GM21526 (cell line): ENCODE data around the gene ADTRP.

ENCODE experiments used
- ATAC-seq: cut with Tn5 transposase; IDR thresholded peaks from one replicate; pipeline ENCODE4 v1.9.1; 2021; ENCODE audit warnings: moderate library complexity; ENCODE audit not compliant: unreplicated experiment, low FRiP score

Gene ADTRP

DNA sequence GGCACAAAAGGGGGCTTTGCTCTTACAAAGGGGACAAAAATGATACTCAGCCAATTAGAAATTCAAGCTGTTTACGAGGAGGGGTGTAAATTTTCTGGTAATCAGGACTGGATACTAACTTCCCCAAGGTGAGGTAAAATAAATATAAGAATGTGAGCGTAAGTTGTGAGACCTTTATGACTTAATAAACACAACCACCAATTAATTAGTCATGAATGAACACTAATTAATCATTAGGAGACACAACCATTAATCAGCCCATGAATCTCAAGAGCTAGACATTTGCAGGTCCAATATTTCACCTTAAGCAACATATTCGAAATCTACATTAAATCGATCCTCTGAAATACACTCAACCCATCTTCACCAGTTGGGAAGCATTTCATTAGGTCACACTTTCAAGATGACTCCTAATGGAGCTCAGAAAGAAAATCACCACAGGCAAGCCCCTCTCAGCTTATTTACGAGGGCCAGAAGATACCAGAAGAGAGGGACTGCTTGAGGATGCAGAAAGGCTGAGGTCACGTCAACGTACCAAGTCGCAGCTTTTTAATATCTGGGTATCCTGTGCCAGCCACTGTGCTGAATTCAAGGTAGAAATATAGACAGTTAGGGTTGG lies 2.7 kb downstream of the ADTRP start:
- ATAC-seq = no peak

- ATAC-seq = no peak
Measured at GRCh38 chr6:11774426-11774825, 4.2 kb downstream of the ADTRP start.

DNA sequence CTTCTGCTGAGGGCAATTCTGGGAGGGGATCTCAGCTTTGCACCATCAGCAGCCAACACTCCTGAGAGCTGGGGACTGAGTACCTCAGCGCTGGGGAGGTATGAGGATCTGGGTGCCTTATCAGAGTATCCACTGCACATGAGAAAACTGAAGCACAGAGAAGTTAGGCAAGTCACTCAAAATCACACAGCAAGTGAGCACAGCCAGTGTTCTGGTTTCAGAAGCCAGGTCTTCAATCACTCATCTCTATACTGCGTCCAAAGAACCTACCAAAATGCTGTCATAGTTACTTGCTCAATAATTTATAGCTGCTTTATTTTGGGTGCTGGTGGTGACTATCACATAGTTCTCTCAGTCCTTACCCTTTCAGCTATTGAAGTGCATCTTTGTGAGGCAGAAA lies 5.0 kb downstream of the ADTRP start:
- no peak for ATAC-seq

DNA sequence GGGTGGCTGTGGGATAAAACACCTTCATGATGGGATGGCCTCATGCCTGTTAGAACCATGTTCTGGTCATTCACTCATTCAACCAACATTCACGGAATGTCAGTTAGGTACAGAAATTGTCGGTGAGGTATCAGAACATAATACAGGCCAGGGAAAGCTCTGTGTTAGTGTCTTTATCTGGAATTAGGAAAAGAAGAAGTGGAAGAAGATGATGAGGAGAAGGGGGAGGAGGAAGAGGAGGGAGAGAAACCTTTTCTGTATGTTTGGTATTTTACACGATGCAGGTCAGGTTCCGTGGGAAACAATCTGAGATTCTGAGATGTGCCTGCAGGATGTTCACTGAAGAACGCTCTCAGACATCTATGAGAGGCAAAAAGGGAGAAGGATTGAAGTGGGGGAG lies 5.6 kb downstream of the ADTRP start:
- no peak for ATAC-seq

DNA sequence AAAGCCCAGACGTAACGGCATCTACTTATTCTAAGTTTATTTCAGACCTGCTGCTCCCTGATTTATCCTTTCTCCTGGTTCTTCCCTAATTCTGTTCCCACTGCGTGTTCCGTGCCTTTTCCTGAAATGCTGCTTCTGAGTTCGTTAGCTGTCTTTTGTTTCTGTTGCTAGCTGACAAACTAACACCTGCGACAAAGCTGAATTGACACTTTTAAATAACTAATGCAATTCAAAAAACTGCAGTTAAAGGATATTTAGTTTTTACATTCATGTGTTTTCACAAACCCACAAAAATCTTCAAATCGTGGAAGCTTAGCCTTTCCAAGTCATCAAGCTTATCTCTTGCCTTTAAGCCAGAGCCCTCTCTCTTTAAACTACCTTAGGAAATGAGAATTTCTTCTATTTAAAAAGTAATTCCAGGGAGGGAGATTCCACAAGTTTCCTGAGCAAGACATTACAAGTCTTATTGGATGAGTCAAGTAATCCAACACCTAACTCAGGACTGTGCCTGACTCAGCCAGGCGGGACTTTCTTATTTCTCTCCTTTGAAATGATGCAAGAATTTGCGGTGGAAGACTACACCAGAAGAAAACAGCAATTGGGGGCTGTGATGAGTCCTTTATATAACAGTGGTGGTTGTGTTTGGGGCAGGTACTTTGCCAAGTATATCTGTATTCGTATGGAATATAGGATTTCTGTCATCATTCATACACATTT lies 6.3 kb downstream of the ADTRP start:
- no peak for ATAC-seq

DNA sequence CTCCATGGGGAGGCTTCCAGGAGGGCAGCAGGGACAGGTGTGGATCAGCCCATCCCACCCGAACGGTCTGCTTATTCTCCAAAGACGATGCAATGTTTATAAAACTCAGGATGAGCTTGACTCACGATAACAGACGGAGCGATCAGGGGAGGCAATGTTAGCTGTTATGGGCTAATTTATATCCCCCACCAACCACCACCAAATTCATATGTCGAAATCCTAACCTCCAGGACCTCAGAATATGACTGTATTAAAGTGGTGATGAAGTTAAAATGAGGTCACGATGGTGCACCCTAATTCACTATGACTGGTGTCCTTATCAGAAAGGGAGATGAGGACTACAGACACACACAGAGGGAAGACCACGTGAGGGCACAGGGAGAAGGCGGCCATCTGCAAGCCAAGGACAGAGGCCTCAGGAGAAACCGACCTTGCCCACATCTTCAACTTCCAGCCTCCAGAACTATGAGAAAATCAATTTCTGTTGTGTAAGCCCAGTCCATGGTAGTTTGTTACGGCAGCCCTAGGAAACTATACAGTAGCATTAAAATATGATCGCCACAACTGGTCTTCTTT lies 7.0 kb downstream of the ADTRP start:
- no peak for ATAC-seq

DNA sequence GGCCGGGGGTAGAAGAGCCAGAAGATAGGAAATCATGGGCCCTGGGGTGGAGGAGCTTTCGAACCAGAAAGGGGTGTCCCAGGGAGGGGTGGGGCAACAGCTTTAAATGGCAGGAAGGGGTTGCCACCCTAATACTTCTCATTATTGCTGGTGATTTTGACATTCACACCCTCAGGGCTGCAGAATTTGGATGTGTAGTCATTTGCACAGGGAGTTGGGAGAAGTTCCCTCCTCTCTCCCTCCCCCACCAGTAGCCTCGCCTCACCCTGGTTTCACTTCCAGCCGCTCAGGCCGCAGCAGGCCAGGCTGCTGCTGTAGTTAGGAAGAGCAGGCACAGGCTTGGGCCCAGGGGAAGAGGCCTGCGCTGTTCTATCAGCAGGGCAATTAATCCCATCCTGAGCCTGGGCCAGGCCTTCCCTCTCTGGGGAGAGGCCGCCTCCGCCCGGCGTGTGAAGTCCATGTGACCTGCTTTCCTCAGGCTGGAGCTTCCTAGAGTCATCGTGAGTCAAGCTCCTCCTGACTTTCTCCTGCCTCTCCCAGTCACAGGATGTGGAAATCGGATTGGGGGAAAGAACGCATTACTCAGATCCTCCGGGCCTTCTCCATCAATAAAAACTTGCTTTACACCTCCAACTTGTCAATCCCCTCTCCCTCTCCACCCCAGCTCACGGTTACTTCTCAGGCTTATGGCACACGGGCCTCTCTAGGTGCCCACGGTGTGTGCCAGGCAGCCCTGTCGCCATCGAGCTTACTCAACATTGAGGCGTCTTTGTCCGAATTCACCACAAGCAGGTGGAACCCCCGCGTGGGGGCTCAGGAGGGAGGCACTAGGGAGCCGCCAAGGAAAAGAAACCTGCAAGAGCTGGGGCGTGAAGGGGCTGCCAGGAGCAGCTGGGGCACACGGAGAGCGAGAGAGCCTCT lies 7.8 kb downstream of the ADTRP start:
- no peak for ATAC-seq

DNA sequence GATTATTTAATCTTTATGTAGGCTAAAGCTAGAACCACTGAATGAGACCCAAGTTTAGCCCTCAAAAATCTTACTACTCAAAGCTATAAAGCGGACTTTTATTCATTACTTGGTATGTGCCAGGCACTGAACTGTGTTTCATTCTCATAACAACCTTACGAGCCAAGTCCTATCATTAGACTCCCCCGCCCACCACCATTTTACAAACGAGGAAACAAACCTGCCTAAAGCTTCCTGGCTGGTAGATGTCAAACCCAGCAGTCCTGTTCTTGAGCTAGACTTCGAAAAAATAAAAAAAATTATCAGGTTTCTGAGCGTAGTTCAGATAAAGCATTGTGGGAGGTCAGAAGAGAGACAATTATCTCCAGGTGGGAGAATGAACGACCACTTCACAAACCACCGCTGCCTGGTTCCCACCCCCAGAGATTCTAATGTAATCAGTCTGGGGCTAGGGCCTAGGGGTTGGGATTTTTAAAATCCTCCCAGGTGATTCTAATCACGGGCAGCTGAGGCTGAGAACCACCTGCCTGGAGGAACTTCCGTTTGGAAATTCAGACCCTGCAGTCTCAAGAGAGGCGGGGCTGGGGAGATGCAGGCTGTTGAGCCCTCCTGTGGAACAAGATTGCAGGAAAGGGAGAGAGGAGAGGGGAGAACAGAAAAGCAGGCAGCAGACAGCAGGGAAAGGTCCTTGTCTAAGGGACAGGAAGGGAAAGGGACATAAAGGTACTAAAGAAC lies 8.6 kb downstream of the ADTRP start:
- no peak for ATAC-seq

DNA sequence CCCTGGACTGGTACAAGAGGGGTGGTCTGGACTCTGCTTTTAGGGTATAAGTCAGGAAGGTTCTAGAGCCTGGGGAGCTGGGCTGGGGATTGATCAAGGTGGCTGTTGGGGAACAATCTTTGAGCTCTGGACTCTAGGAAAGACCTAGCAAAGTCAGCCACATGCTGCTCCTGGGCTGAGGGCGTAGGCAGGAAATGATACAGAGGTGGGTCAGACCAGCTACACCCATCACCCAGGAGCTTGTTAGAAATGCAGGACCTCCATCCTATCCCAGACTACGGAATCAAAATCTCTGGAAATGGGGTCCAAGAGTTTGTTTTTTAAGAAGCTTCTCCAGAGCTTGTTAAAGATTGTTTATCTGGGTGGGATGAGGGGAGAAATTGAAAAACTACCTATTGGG lies 9.4 kb downstream of the ADTRP start:
- ATAC-seq = no peak

- no peak for ATAC-seq
Measured at GRCh38 chr6:11767978-11768756, 10.4 kb downstream of the ADTRP start.

DNA sequence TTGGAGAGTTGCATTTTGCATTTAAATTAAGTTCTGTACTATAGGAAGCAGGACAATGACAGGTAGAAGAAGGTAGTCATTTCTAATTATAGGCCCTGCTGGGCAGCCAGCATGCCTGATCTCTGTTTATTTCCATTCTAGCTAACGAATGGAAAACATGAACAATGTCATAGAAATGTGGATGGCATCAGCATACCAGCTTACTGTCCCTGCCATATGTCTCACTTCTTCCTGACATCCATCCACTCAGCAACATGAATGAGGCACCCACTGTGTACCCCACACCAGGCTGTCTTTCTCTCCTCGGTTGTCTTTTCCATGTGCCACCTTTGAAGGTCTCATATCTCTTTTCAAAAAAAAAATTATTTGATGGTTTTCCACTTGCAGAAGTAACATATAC lies 11.1 kb downstream of the ADTRP start:
- no peak for ATAC-seq

- no peak for ATAC-seq
Measured at GRCh38 chr6:11766589-11767450, 11.8 kb downstream of the ADTRP start.

GRCh38 chr6:11766043-11766442 lies 12.6 kb downstream of the ADTRP start:
- no peak for ATAC-seq

DNA sequence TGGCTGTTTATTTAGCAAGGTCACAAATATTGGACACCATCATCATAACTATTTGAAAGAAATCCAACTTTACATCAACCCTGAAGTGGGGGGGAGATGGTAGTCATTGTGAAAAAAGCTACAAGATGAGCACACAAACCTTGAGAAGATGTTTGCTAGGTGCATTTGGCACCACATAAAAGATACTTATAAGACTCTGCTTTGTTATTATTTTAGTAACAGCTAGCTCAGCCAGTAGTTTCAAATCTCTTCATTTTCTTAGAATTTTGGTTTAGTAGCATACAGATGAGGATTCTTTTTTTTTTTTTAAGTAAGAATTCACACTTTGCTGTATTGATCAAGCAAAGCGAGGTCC lies 14.4 kb downstream of the ADTRP start:
- no peak for ATAC-seq

DNA sequence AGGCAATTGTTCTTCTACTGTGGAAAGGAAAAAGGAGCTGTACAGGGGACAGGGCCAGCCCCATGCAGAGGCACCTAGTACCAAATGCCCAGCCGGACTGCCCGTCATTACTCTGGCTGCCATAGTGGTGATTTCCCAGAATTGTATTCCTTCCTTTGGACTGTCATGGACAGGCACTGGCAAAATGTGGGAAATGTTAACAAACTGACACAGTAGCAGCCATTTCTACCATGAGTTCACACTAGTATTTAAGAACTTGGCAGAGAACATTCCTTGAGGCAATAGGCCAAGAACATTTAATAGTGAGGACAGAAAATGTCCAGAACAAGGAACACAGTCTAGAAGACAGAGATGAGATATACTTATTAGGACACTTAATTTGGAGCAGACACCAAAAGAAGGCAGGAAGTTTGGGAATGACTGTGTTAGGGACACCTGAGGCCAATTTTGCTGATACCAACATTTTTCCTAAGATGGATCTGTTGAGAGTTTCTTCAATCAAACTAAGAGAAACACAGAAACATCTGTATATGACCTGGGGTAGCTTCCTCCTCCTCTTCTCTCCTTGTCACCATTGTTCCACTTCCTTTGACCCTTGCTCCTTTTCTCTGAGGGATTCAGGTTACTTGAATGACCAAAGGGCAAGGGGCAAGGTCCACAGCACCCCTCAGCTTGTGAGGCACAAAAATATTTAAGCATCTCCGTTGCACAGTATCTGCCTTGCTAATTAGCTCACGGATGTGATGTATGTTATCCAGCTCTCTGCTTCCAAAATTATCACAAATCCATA lies 14.9 kb downstream of the ADTRP start:
- no peak for ATAC-seq

GRCh38 chr6:11762794-11763459 lies 15.7 kb downstream of the ADTRP start:
- no peak for ATAC-seq

DNA sequence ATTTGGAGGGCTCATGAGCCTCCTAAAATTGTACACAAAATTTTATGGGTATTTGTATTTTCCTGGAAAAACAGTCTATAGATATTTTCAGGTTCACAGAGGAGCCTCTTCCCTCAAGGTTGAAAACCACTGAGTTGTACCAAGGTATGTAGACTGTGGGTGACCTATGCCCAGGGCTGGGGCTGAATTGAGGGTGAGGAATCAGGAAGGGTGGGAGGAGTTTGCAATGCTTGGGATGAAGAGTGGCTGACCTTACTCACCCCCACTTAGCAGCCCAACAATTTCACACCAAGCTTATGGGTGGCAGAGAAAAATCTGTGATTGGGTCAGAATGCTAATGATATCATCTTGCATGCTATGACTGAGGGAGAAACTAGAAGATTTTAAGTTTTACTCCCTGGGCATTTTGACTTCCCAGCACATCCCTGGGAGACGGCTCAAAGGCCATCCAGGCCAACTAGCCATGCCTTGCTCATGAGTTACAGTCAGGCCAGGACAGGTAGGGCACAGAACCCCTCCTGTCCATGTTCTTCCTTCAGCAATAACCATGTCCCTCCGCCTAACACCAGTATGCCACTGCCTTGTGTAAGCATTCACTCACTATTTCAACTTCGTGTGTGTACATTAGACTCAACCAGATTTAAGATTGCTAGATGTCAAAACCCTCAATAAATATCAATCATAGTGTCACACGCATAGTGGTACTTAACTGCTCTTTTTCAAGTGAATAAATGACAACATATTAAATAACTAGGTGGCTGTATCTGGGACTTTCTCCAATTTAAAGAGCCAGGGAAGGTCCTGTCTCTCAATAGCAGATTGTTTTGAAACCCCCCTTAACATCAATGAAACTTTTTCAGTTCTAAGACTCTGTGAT lies 16.6 kb downstream of the ADTRP start:
- ATAC-seq = no peak
